ENCODE data around the gene TMEM229B. TPM values are rescaled to one million over a fixed set of nuclear protein-coding genes. Genes with fewer than 3 reads are reported as not detected.

TMEM229B gene
- polyA plus RNA-seq, 2 of the 4 experiments (the other 2 are of a cell fraction) = 0.19 to 0.31 TPM

DNA sequence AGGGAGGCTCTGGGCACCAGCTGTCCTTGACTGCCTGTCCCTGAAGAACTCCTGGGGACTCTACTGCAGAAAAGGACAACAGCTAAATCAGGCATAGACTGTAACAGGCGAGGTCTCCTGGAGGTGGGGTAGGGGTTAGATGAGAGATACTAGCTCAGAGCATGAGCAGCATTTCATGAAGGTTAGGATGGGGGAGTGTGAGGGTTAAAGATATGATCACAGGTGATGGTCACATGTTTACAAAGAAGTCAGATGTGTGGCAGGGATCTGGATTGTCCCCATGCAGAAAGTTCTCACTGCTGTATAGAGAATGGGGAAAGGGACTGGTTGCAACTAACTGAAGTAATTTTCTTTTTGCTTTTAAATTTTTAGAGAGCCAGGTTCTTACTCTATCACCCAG lies 26.5 kb downstream of the TMEM229B start:
- TF ChIP-seq MYC (IDR thresholded peaks at IDR 0.05; ENCODE audit: borderline replicate concordance, low read length) (no peak), JUN (IDR thresholded peaks at IDR 0.05) (no peak), FOSB (CRISPR knock-in tag; IDR thresholded peaks at IDR 0.05) (no peak), RAD21 (conservative IDR thresholded peaks at IDR 0.05 in 1 of 2, IDR thresholded peaks at IDR 0.05 in 1 of 2) (no peak), POLR2AphosphoS2 (conservative IDR thresholded peaks at IDR 0.05; ENCODE audit: low read length) (no peak), NPAS2 (CRISPR knock-in tag; IDR thresholded peaks at IDR 0.05; ENCODE audit: borderline replicate concordance) (no peak), E2F6 (IDR thresholded peaks at IDR 0.05; ENCODE audit: borderline replicate concordance, low read depth) (no peak), HOXB13 (CRISPR knock-in tag; IDR thresholded peaks at IDR 0.05; ENCODE audit: low read depth) (no peak), BCL3 (IDR thresholded peaks at IDR 0.05) (no peak), ZFP36 (IDR thresholded peaks at IDR 0.05; ENCODE audit: borderline replicate concordance, partially characterized antibody) (no peak), RCOR1 (IDR thresholded peaks at IDR 0.05; ENCODE audit: low read depth, low read length) (no peak), RARB (CRISPR knock-in tag; IDR thresholded peaks at IDR 0.05) (no peak), MAFK (IDR thresholded peaks at IDR 0.05; ENCODE audit: partially characterized antibody) (no peak), RNF2 (IDR thresholded peaks at IDR 0.05; ENCODE audit: borderline replicate concordance, low read depth) (no peak)
- TF ChIP-seq, protein P1, sequence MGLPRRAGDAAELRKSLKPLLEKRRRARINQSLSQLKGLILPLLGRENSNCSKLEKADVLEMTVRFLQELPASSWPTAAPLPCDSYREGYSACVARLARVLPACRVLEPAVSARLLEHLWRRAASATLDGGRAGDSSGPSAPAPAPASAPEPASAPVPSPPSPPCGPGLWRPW (IDR thresholded peaks at IDR 0.05) = no peak
- TF ChIP-seq, protein P2, sequence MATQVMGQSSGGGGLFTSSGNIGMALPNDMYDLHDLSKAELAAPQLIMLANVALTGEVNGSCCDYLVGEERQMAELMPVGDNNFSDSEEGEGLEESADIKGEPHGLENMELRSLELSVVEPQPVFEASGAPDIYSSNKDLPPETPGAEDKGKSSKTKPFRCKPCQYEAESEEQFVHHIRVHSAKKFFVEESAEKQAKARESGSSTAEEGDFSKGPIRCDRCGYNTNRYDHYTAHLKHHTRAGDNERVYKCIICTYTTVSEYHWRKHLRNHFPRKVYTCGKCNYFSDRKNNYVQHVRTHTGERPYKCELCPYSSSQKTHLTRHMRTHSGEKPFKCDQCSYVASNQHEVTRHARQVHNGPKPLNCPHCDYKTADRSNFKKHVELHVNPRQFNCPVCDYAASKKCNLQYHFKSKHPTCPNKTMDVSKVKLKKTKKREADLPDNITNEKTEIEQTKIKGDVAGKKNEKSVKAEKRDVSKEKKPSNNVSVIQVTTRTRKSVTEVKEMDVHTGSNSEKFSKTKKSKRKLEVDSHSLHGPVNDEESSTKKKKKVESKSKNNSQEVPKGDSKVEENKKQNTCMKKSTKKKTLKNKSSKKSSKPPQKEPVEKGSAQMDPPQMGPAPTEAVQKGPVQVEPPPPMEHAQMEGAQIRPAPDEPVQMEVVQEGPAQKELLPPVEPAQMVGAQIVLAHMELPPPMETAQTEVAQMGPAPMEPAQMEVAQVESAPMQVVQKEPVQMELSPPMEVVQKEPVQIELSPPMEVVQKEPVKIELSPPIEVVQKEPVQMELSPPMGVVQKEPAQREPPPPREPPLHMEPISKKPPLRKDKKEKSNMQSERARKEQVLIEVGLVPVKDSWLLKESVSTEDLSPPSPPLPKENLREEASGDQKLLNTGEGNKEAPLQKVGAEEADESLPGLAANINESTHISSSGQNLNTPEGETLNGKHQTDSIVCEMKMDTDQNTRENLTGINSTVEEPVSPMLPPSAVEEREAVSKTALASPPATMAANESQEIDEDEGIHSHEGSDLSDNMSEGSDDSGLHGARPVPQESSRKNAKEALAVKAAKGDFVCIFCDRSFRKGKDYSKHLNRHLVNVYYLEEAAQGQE (IDR thresholded peaks at IDR 0.05) = no peak
- TF ChIP-seq, protein P3, sequence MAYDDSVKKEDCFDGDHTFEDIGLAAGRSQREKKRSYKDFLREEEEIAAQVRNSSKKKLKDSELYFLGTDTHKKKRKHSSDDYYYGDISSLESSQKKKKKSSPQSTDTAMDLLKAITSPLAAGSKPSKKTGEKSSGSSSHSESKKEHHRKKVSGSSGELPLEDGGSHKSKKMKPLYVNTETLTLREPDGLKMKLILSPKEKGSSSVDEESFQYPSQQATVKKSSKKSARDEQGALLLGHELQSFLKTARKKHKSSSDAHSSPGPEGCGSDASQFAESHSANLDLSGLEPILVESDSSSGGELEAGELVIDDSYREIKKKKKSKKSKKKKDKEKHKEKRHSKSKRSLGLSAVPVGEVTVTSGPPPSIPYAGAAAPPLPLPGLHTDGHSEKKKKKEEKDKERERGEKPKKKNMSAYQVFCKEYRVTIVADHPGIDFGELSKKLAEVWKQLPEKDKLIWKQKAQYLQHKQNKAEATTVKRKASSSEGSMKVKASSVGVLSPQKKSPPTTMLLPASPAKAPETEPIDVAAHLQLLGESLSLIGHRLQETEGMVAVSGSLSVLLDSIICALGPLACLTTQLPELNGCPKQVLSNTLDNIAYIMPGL (CRISPR knock-in tag; IDR thresholded peaks at IDR 0.05; ENCODE audit: borderline replicate concordance) = no peak
- WGBS (ENCODE audit: missing lambda C conversion rate) = 17% methylated on average over 1 of the region's 1 CpG
- no peak overlapping the region for H3K4me2 ChIP-seq
- POLR2A ChIA-PET = no interaction called here
- H3K9me3 ChIP-seq = no peaks in the 10 kb centered on the region
- ATAC-seq (no peak), FAIRE-seq (no peak), DNase-seq (ENCODE audit: low read depth in 1 of 2, low spot score in 1 of 2) (no peak)
- no peak overlapping the region for H3K4me3 ChIP-seq
- CTCF ChIA-PET = interaction anchor here (1.0 to 2.0 kb wide), 3 partner anchors 26 to 242 kb away, joined by 3 to 4 read pairs (median 3); partner anchors contain the start of gene TMEM229B
- H3K27ac ChIP-seq = no peak overlapping the region
- no peaks in the 10 kb centered on the region for H3K4me1 ChIP-seq

DNA sequence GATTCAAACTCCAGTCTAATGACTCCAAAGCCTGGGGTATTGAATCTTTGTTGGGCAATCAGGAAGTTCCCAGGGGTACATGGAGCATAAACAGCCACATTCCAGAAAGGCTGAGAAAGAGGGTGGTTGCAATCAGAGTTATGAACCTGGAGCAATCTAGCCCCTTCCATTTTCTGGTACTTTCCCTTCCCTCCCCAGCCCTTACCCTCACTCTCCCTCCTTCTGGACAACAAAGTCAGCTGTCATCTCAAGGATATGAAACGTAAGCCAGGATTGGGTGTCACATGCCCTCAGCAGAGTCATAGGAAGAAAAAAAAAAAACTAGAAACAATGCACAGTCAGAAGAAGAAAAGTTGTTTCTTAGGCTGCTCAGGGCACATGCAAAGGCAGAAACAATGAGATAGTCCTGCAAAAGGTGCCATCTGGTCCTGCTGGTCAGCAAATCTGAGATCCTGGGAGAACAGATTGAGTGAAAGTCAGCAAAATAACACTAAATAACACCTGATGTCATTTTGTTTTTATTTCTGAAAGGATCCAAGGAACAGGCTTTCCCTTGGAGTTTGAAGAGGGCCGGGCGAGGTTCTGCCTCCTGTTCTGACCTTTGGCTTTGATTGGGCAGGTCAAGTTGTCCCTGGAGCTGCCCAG lies 27.1 kb downstream of the TMEM229B start:
- ChIA-PET CTCF (interaction anchor here (0.7 to 1.5 kb wide), 3 partner anchors 28 to 243 kb away, joined by 3 read pairs; no protein-coding TSS in a partner anchor), POLR2A (no interaction called here)
- ATAC-seq (no peak), FAIRE-seq (no peak), DNase-seq (ENCODE audit: low read depth in 1 of 2, low spot score in 1 of 2) (no peak)
- TF ChIP-seq NFE2L2 (conservative IDR thresholded peaks at IDR 0.05; ENCODE audit: low read length) (no peak), BHLHE40 (IDR thresholded peaks at IDR 0.05; ENCODE audit: low read depth, low read length) (no peak)
- 51% methylated on average over 3 of the region's 3 CpGs for WGBS (ENCODE audit: missing lambda C conversion rate)
- Histone ChIP-seq H3K4me1 (no peaks in the 10 kb centered on the region), H3K4me3 (no peak overlapping the region), H3K9me3 (no peaks in the 10 kb centered on the region), H3K4me2 (no peak overlapping the region), H3K27ac (no peak overlapping the region)

Data from A549 (cell line).